Measurements from ENCODE around the gene CAMTA1.

The CAMTA1 gene

DNA sequence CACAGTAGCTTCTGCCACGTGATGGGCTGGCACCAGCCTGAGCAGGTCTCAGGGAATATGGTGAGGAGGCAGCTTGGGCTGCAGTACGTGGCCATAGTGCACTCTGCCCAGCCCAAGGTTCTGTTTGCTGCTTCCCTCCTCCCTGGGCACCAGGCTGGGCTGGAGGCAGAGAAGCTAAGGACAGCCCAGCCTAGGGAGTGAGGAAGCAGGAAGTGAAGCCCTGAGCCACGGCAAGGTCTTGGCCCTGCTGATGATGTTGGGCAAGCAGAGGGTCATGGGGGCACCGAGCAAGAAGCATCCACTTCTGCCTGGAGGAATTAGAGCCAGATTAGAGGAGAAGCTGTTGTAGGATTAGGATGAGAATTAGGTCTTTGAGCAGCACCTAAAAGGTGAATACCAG is 659.1 kb downstream of the CAMTA1 start:
- TF ChIP-seq, protein P1, sequence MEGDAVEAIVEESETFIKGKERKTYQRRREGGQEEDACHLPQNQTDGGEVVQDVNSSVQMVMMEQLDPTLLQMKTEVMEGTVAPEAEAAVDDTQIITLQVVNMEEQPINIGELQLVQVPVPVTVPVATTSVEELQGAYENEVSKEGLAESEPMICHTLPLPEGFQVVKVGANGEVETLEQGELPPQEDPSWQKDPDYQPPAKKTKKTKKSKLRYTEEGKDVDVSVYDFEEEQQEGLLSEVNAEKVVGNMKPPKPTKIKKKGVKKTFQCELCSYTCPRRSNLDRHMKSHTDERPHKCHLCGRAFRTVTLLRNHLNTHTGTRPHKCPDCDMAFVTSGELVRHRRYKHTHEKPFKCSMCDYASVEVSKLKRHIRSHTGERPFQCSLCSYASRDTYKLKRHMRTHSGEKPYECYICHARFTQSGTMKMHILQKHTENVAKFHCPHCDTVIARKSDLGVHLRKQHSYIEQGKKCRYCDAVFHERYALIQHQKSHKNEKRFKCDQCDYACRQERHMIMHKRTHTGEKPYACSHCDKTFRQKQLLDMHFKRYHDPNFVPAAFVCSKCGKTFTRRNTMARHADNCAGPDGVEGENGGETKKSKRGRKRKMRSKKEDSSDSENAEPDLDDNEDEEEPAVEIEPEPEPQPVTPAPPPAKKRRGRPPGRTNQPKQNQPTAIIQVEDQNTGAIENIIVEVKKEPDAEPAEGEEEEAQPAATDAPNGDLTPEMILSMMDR (IDR thresholded peaks at IDR 0.05; ENCODE audit: control insufficient read depth, insufficient read depth, low read depth, low read length, missing control alignments): no peak
- DNase-seq (ENCODE audit: low read depth): no peak
- no peak overlapping the region for H3K4me3 ChIP-seq (ENCODE audit: control insufficient read depth, low read depth, low read length)

DNA sequence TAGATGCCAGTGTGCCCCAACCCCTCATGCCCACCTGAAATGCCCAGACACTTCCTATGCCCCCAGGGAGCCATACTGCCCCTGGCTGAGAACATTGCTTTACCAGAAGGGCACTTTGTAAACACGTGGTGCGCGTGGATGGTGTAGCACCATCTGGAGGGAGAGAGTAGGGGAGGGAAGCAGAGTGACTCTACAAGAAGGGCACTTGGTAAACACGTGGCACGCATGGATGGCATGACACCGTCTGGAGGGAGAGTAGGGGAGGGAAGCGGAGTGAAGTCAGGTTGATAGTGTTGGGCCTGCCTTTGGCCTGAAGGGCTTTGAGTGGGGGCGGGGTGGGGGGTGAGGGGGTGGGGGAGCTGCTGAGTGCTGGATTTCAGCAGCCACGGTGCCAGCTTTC is 661.8 kb downstream of the CAMTA1 start:
- DNase-seq (ENCODE audit: low read depth): no peak
- H3K4me3 ChIP-seq (ENCODE audit: control insufficient read depth, low read depth, low read length): no peak overlapping the region
- TF ChIP-seq, protein P1 (IDR thresholded peaks at IDR 0.05; ENCODE audit: control insufficient read depth, insufficient read depth, low read depth, low read length, missing control alignments): no peak

DNA sequence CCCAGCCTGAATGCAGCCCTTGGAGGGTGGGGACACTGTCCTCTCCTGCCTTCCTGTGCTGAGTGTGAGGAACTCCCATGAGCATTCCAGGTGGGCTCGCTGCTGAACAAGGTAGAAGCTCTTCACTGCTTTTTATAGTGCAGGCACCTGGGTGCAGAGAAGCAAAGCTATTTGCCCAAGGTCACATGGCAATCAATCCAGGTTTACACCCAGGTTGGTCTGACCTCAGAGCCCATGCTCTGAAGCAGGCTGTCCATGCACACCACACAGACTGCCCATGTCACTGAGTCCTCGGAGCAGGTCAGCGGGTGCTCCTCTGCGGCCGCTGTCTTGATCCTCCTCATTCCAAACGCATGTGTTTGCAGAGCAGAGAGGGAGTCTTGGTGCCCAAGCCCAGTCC is 662.5 kb downstream of the CAMTA1 start:
- TF ChIP-seq, protein P1 (IDR thresholded peaks at IDR 0.05; ENCODE audit: control insufficient read depth, insufficient read depth, low read depth, low read length, missing control alignments): no peak
- no peak overlapping the region for H3K4me3 ChIP-seq (ENCODE audit: control insufficient read depth, low read depth, low read length)
- DNase-seq (ENCODE audit: low read depth): no peak

- H3K4me3 ChIP-seq (ENCODE audit: control insufficient read depth, low read depth, low read length): no peak overlapping the region
- TF ChIP-seq, protein P1 (IDR thresholded peaks at IDR 0.05; ENCODE audit: control insufficient read depth, insufficient read depth, low read depth, low read length, missing control alignments): no peak
- no peak for DNase-seq (ENCODE audit: low read depth)
These were observed 663.7 kb downstream of the CAMTA1 start for GRCh38 chr1:7448986-7449385.

- H3K4me3 ChIP-seq (ENCODE audit: control insufficient read depth, low read depth, low read length): no peak overlapping the region
- TF ChIP-seq, protein P1 (IDR thresholded peaks at IDR 0.05; ENCODE audit: control insufficient read depth, insufficient read depth, low read depth, low read length, missing control alignments): no peak
- no peak for DNase-seq (ENCODE audit: low read depth)
These were observed 664.5 kb downstream of the CAMTA1 start for GRCh38 chr1:7449750-7450149.

DNA sequence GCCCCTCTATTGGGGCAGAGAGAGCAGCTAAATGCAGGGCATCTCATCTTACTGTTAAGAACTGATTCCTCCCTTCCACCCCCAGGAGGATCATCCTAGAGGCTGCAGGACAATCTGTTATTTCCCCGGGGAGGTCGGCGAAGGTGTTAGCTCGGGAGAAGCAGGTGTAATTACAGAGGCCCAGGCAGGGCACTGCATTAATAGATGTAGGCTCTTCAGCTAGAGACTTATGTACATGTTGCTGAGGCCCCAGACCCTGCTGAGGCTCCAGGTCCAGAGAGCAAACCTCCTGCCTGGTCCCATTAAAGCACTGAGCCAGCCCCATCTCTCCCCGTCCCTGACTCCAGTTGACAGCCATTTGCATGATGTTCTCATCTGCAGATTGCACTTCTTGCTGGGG is 665.6 kb downstream of the CAMTA1 start:
- TF ChIP-seq, protein P1 (IDR thresholded peaks at IDR 0.05; ENCODE audit: control insufficient read depth, insufficient read depth, low read depth, low read length, missing control alignments): no peak
- no peak for DNase-seq (ENCODE audit: low read depth)
- no peak overlapping the region for H3K4me3 ChIP-seq (ENCODE audit: control insufficient read depth, low read depth, low read length)

- DNase-seq (ENCODE audit: low read depth): no peak
- TF ChIP-seq, protein P1 (IDR thresholded peaks at IDR 0.05; ENCODE audit: control insufficient read depth, insufficient read depth, low read depth, low read length, missing control alignments): no peak
- no peak overlapping the region for H3K4me3 ChIP-seq (ENCODE audit: control insufficient read depth, low read depth, low read length)
These were observed 667.8 kb downstream of the CAMTA1 start for GRCh38 chr1:7453038-7453437.

Data from AG09309 (cell line).